HPDE6-E6E7 (cell line): Measurements from ENCODE around the gene HNRNPCL1.
"Not testable (repeated sequence)": the region's sequence is repeated elsewhere in the genome, so short reads cannot be mapped to it uniquely, and the experiment has no call there.

Experiments
- DNase-seq: peaks from one replicate; pipeline ENCODE4 v3.0.0; 2011; ENCODE audit warnings: missing footprints; ENCODE audit errors: extremely low spot score

Gene HNRNPCL1

DNA sequence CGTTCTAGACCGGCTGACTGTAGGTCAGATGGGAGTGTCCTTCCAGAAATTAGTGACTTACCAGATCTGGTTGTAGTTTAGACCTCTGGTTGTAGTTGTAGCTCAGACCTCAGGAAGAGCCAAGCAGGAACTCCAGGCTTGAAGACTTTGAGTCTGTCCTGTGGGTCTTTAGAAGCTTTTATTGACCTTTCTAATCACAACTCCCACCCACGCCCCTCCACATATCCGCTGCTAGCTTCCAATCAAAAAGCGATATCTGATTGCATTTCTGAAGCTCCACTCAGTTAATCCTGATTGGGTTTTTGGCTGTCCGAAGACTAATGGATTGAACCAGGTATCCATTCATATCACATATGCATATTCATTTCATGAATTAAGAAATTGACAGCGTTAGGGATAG lies at the start of gene HNRNPCL1:
HNRNPCL1 (minus strand) TSS at position 101 of the 400 bp plus-strand sequence. CDS start 431 bp downstream, outside the sequence.
- not testable (repeated sequence) for DNase-seq

DNA sequence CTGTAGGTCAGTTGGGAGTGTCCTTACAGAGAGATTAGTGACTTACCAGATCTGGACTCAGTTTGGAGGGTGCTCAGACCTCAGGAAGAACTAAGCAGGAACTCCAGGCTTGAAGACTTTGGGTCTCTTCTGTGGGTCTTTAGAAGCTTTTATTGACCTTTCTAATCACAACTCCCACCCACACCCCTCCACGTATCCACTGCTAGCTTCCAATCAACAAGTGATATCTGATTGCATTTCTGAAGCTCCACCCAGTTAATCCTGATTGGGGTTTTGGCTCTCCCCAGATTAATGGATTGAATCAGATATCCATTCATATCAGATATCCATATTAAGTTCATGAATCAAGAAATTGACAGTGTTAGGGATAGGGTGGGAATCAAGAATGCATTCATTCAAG lies 49.6 kb upstream of the HNRNPCL1 start, which contains the start of gene PRAMEF10:
PRAMEF10 (minus strand) TSS at position 101 of the 400 bp plus-strand sequence. CDS start 2,423 bp downstream, outside the sequence.
- not testable (repeated sequence) for DNase-seq

DNA sequence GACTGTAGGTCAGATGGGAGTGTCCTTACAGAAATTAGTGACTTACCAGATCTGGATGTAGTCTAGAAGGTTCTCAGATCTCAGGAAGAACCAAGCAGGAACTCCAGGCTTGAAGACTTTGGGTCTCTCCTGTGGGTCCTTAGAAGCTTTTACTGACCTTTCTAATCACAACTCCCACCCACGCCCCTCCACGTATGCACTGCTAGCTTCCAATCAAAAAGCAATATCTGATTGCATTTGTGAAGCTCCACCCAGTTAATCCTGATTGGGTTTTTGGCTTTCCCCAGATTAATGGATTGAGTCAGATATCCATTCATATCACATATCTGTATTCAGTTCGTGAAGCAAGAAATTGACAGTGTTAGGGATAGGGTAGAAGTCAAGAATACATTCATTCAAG lies 37.6 kb upstream of the HNRNPCL1 start, which contains the start of gene PRAMEF4:
PRAMEF4 (minus strand) TSS at position 101 of the 400 bp plus-strand sequence. CDS start 2,807 bp downstream, outside the sequence.
- DNase-seq: not testable (repeated sequence)

DNA sequence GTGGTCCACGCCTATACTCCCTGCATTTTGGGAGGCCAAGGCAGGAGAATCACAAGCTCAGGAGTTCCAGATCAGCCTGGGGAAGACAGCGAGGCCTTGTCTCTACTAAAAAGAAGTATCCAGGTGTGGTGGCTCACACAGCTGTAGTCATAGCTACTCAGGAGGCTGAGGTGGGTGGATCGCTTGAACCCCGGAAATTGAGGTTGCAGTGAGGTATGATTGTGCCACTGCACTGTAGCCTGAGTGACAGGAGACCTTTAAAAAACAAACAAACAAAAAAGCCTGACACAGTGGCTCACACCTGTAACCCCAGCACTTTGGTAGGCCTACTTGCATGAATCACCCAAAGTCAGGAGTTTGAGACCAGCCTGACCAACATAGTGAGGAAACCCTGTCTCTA lies 29.9 kb upstream of the HNRNPCL1 start:
- DNase-seq: not testable (repeated sequence)

DNA sequence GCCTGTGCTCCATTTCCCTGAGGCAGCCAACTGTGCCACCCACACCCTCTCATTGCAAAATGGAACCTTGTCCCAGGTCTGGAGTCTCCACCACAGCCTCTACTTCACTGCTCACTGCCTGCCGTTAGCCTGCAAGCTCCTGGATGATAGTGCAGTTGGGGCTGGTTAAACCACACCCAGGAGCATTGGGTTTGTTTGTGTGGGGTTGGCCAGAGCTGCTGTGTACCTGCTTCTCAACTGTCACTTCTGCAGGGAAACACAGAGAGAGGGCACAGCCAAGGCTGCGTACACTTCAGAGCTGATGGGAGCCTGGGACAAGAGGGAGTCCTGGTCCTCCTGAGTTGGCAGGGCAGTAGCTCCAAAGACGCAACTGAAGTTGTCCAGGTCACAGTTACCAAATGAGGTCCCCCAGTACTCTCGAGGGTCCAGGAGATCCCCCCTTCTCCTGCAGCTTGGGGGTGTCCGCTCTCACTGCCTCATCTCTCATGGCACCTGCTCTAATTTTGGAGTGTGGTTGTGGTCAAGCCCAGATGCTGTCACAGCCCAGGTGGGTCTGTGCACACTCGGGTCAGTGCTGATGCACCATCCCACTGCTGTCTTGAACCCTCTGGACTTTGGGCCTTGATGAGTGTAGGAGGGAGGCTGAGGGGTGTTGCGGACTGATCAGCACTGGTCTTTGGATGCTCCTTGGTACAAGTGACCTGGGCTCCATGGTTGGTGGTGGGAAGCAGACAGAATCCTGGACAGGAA lies 14.8 kb upstream of the HNRNPCL1 start:
- not testable (repeated sequence) for DNase-seq

DNA sequence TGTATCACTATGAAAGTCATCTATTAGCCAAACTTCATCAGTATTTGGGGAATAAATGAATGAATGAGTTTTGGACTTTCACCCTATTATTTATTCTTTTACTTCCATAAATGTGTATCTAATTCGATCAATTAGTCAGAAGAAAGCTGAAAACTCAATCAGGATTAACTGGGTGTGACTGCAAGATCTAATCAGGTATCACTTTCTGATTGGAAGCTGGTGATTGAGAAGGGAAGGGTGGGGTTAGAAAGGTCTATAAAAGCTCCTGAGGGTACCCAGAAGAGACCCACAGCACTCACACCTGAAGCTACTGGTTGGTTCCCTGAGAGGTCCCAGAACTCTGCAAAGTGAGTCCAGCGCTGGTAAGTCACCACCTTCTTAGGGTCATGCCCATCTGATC lies 8.3 kb upstream of the HNRNPCL1 start, which contains the start of gene PRAMEF2:
PRAMEF2 (plus strand) TSS at position 301 of the 400 bp plus-strand sequence. CDS start 1,924 bp downstream, outside the sequence.
- not testable (repeated sequence) for DNase-seq

DNA sequence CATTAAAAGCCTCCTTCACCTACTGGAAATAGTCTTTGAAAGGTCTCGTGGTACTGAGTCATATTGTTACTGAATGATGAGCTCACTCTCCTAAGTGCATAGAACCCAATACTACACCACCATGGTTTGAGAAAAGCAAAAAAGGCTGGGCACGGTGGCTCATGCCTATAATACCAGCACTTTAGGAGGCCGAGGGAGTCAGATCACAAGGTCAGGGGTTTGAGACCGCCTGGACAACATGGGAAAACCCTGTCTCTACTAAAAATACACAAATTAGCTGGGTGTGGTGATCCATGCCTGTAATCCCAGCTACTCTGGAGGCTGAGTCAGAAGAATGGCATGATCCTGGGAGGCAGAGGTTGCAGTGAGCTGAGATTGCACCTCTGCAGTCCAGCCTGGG lies 3.3 kb upstream of the HNRNPCL1 start:
- no peak for DNase-seq

DNA sequence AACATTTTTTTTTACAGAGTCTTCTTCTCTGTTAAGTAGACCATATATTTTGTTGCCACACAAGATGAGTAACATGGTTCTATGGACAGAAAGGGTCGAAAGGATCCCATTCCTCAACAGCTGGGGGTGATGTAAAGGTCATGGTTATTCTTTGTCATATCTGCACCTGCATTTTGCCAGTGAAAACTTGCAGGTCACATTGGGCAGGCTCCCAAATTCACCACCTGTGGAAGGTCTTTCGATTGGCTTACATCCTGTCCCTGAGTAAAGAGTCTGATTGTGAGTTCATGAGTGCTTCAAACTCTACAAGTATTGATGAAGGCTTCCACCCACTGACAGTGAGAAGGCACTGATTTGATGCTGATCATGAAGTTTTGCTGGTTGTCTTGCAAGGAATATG lies 15.3 kb downstream of the HNRNPCL1 start:
- not testable (repeated sequence) for DNase-seq

DNA sequence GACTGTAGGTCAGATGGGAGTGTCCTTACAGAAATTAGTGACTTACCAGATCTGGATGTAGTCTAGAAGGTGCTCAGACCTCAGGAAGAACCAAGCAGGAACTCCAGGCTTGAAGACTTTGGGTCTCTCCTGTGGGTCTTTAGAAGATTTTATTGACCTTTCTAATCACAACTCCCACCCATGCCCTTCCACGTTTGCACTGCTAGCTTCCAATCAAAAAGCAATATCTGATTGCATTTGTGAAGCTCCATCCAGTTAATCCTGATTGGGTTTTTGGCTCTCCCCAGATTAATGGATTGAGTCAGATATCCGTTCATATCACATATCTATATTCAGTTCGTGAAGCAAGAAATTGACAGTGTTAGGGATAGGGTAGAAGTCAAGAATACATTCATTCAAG lies 17.2 kb downstream of the HNRNPCL1 start, which contains the start of gene PRAMEF11:
PRAMEF11 (minus strand) TSS at position 101 of the 400 bp plus-strand sequence. CDS start 2,621 bp downstream, outside the sequence.
- DNase-seq: not testable (repeated sequence)

DNA sequence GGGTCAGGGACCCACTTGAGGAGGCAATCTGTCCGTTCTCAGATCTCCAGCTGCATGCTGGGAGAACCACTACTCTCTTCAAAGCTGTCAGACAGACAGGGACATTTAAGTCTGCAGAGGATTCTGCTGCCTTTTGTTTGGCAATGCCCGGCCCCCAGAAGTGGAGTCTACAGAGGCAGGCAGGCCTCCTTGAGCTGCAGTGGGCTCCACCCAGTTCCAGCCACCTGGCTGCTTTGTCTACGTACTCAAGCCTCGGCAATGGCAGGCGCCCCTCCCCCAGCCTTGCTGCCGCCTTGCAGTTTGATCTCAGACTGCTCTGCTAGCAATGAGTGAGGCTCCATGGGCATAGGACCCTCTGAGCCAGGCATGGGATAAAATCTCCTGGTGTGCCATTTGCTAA lies 29.5 kb downstream of the HNRNPCL1 start:
- DNase-seq: not testable (repeated sequence)

DNA sequence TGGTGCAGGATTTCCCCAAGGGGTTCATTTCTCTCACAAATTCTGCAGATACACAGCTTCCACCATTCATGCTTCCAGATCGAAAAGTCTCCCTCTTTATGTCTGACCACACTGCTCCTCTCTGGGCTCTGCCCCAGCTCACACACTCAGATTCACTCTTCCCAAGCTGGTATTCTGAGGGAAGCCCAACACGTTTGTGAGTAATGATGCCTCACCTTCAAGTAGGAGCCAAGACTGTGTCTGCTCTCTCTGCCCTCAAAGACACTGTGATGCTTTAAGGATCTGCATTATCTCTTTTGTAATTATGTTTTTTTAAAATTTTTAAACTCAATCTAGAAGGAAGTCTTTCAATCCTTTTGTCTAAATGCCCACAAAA lies 37.1 kb downstream of the HNRNPCL1 start:
- DNase-seq: no peak

DNA sequence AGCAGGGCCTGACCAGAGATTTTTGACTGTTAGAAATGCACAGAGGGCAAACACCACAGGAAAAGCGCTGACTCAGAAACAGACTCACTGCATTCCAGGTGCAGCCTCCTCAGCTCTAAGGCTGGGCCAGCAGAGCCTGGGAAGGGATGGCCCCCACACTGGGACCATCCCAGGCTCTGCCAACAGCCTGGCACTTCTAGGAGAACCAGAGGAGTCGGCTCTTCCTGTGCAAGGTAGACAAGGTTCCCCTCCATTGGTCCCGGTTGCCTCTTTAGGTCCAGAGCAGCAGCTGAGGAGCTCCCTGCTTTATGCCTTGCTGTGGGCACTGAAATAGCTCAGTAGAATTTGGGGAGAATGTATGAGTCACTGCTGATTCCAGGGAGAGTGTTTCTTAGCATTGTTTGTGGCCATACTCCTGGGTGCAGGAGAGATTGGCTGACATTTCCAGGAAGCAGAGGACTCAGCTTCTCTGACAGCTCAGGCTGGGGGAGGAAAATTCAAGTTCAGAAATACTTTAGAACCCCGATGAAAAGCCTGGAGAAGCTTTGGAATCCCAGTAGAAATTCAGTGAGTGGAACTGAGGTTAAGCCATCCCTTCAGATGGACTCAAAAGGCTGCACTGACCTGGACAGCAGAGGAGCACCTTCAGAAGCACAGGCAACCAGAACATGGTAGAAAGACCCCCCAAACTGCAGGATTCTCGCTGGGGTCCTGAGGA lies 37.7 kb downstream of the HNRNPCL1 start:
- DNase-seq: no peak

DNA sequence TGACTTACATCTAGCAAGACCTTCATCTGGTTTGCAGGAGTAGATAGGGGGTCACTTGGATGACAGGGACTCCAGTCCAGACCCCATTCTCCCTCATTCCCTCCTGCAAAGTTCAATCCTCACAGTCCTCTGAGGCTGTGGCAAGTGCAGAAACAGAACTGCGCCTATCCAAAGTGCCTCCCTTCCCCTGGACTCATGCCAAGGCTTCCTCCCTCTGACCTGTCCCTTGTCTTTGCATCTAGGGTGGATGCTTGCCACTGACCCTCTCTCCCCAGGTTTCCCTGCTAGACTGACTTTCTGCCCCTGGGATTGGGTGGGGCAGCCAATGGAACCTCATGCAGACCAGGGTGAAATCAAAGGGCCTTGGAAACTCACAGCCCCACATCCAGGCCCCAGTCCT lies 38.6 kb downstream of the HNRNPCL1 start:
- no peak for DNase-seq

DNA sequence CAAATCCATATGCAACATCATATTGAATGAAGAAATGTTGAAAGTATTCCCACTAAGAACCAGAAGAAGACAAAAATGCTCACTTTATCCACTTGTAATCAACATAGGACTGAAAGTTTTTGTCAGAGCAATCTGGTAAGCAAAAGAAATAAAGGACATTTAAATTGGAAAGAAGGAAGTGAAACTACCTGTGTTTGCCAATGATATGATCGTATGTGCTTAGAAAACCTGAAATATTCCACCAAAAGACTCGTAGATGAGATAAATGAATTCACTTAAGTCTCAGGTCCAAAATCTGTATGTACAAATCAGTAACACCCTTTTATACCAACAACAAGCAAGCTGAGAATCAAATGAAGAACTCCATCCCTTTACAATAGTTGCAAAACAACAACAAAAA lies 48.8 kb downstream of the HNRNPCL1 start:
- DNase-seq: no peak

DNA sequence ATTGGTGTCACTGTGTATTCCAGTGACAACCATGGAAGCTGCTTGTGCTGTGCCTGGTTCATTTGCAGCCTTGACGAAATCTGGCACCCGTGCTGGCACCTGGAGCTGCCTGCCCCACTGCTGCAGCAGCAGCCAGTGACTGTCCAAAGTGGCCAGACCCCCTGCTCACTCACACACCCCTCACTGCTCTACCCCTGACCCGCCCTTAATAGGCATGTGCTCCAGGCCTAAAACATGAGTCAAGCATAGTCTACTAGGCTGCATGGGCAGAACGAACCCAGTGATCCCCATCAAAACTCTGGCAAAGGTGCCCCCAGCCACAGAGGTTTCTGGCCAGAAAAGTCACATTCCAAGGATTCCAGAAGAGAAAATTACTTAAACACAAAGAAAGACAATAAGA lies 49.6 kb downstream of the HNRNPCL1 start:
- DNase-seq: no peak
